Measurements from ENCODE around the gene ABCC11.
A peak's percentile ranks its signal among the peaks of the same experiment; 100 is the strongest.
"Not testable (repeated sequence)": the region's sequence is repeated elsewhere in the genome, so short reads cannot be mapped to it uniquely, and the experiment has no call there.

Gene ABCC11

GRCh38 chr16:48252013-48252412 lies 4.7 kb upstream of the ABCC11 start:
- Histone ChIP-seq H3K4me1 (ENCODE audit: control insufficient read depth, insufficient read depth, low read length) (no peaks in the 10 kb centered on the region), H3K36me3 (ENCODE audit: control insufficient read depth, insufficient read depth, low read length) (no peaks in the 10 kb centered on the region), H3K27me3 (ENCODE audit: control insufficient read depth, insufficient read depth, low read length, poor library complexity, severe bottlenecking) (no peaks in the 10 kb centered on the region), H3K4me3 (ENCODE audit: insufficient read depth, low read depth, low read length) (no peak overlapping the region), H3K27ac (ENCODE audit: insufficient read depth, low read depth, low read length, poor library complexity, severe bottlenecking) (no peak overlapping the region), H3K9me3 (ENCODE audit: control insufficient read depth, low read length) (no peaks in the 10 kb centered on the region)
- WGBS, 2 experiments: 93 to 99% methylated on average over 5 of the region's 5 CpGs

GRCh38 chr16:48250520-48251278 lies 3.4 kb upstream of the ABCC11 start:
- no peaks in the 10 kb centered on the region for H3K27me3 ChIP-seq (ENCODE audit: control insufficient read depth, insufficient read depth, low read length, poor library complexity, severe bottlenecking)
- no peak overlapping the region for H3K27ac ChIP-seq (ENCODE audit: insufficient read depth, low read depth, low read length, poor library complexity, severe bottlenecking)
- H3K36me3 ChIP-seq (ENCODE audit: control insufficient read depth, insufficient read depth, low read length): no peaks in the 10 kb centered on the region
- no peaks in the 10 kb centered on the region for H3K9me3 ChIP-seq (ENCODE audit: control insufficient read depth, low read length)
- H3K4me1 ChIP-seq (ENCODE audit: control insufficient read depth, insufficient read depth, low read length): no peaks in the 10 kb centered on the region
- H3K4me3 ChIP-seq (ENCODE audit: insufficient read depth, low read depth, low read length): no peak overlapping the region
- WGBS, 2 experiments: 96 to 97% methylated on average over 3 to 5 of the region's 5 CpGs

- no peak overlapping the region for H3K4me3 ChIP-seq (ENCODE audit: insufficient read depth, low read depth, low read length)
- no peak overlapping the region for H3K27ac ChIP-seq (ENCODE audit: insufficient read depth, low read depth, low read length, poor library complexity, severe bottlenecking)
- no peaks in the 10 kb centered on the region for H3K36me3 ChIP-seq (ENCODE audit: control insufficient read depth, insufficient read depth, low read length)
- H3K27me3 ChIP-seq (ENCODE audit: control insufficient read depth, insufficient read depth, low read length, poor library complexity, severe bottlenecking): no peaks in the 10 kb centered on the region
- peaks cover 6% of the 10 kb centered on the region for H3K4me1 ChIP-seq (ENCODE audit: control insufficient read depth, insufficient read depth, low read length)
- no peaks in the 10 kb centered on the region for H3K9me3 ChIP-seq (ENCODE audit: control insufficient read depth, low read length)
- 89 to 92% methylated on average over 1 to 2 of the region's 2 CpGs for WGBS, 2 experiments
Observed at GRCh38 chr16:48246066-48246465, 1.3 kb downstream of the ABCC11 start.

GRCh38 chr16:48244863-48245195 lies 2.5 kb downstream of the ABCC11 start:
- WGBS, 2 experiments: 14 to 15% methylated on average over 8 of the region's 8 CpGs
- H3K27me3 ChIP-seq (ENCODE audit: control insufficient read depth, insufficient read depth, low read length, poor library complexity, severe bottlenecking): no peaks in the 10 kb centered on the region

GRCh38 chr16:48244080-48244862 lies 3.1 kb downstream of the ABCC11 start, which contains the start of gene LONP2:
Gene LONP2, plus strand, starts transcription at chr16:48244300. Its CDS starts 89 bp downstream, at chr16:48244389.
- Histone ChIP-seq H3K36me3 (ENCODE audit: control insufficient read depth, insufficient read depth, low read length) (no peaks in the 10 kb centered on the region), H3K4me3 (ENCODE audit: insufficient read depth, low read depth, low read length) (peak within 1 kb of the TSS; percentile 85), H3K27me3 (ENCODE audit: control insufficient read depth, insufficient read depth, low read length, poor library complexity, severe bottlenecking) (no peaks in the 10 kb centered on the region), H3K4me1 (ENCODE audit: control insufficient read depth, insufficient read depth, low read length) (peaks cover 6% of the 10 kb centered on the region), H3K9me3 (ENCODE audit: control insufficient read depth, low read length) (no peaks in the 10 kb centered on the region), H3K27ac (ENCODE audit: insufficient read depth, low read depth, low read length, poor library complexity, severe bottlenecking) (peak within 1 kb of the TSS; percentile 50)
- 0% methylated on average over 63 of the region's 63 CpGs for WGBS, 2 experiments

More at GRCh38 chr16:48244863-48245195, 2.5 kb downstream of the ABCC11 start:
- H3K27ac ChIP-seq (ENCODE audit: insufficient read depth, low read depth, low read length, poor library complexity, severe bottlenecking): no peak overlapping the region
- peak overlapping the region; percentile 85 for H3K4me3 ChIP-seq (ENCODE audit: insufficient read depth, low read depth, low read length)
- H3K4me1 ChIP-seq (ENCODE audit: control insufficient read depth, insufficient read depth, low read length): peaks cover 6% of the 10 kb centered on the region
- H3K9me3 ChIP-seq (ENCODE audit: control insufficient read depth, low read length): no peaks in the 10 kb centered on the region
- H3K36me3 ChIP-seq (ENCODE audit: control insufficient read depth, insufficient read depth, low read length): no peaks in the 10 kb centered on the region

GRCh38 chr16:48240147-48240546 lies 7.2 kb downstream of the ABCC11 start:
- 91 to 92% methylated on average over 3 of the region's 3 CpGs for WGBS, 2 experiments
- not testable (repeated sequence) for H3K9me3 ChIP-seq (ENCODE audit: control insufficient read depth, low read length)

GRCh38 chr16:48236286-48236685 lies 11.1 kb downstream of the ABCC11 start:
- 82 to 92% methylated on average over 1 of the region's 1 CpG for WGBS, 2 experiments
- Histone ChIP-seq H3K36me3 (ENCODE audit: control insufficient read depth, insufficient read depth, low read length) (no peaks in the 10 kb centered on the region), H3K27ac (ENCODE audit: insufficient read depth, low read depth, low read length, poor library complexity, severe bottlenecking) (no peak overlapping the region)

More at GRCh38 chr16:48240147-48240546, 7.2 kb downstream of the ABCC11 start:
- not testable (repeated sequence) for H3K36me3 ChIP-seq (ENCODE audit: control insufficient read depth, insufficient read depth, low read length); H3K27ac ChIP-seq (ENCODE audit: insufficient read depth, low read depth, low read length, poor library complexity, severe bottlenecking); H3K4me3 ChIP-seq (ENCODE audit: insufficient read depth, low read depth, low read length); H3K27me3 ChIP-seq (ENCODE audit: control insufficient read depth, insufficient read depth, low read length, poor library complexity, severe bottlenecking); H3K4me1 ChIP-seq (ENCODE audit: control insufficient read depth, insufficient read depth, low read length)

GRCh38 chr16:48235556-48236136 lies 11.7 kb downstream of the ABCC11 start:
- 96 to 97% methylated on average over 6 of the region's 6 CpGs for WGBS, 2 experiments

More at GRCh38 chr16:48236286-48236685, 11.1 kb downstream of the ABCC11 start:
- H3K4me1 ChIP-seq (ENCODE audit: control insufficient read depth, insufficient read depth, low read length): no peaks in the 10 kb centered on the region
- no peaks in the 10 kb centered on the region for H3K27me3 ChIP-seq (ENCODE audit: control insufficient read depth, insufficient read depth, low read length, poor library complexity, severe bottlenecking)
- H3K9me3 ChIP-seq (ENCODE audit: control insufficient read depth, low read length): no peaks in the 10 kb centered on the region
- H3K4me3 ChIP-seq (ENCODE audit: insufficient read depth, low read depth, low read length): no peak overlapping the region

GRCh38 chr16:48235058-48235555 lies 12.2 kb downstream of the ABCC11 start:
- 87 to 89% methylated on average over 6 of the region's 6 CpGs for WGBS, 2 experiments
- no peaks in the 10 kb centered on the region for H3K27me3 ChIP-seq (ENCODE audit: control insufficient read depth, insufficient read depth, low read length, poor library complexity, severe bottlenecking)

More at GRCh38 chr16:48235556-48236136, 11.7 kb downstream of the ABCC11 start:
- Histone ChIP-seq H3K36me3 (ENCODE audit: control insufficient read depth, insufficient read depth, low read length) (no peaks in the 10 kb centered on the region), H3K27ac (ENCODE audit: insufficient read depth, low read depth, low read length, poor library complexity, severe bottlenecking) (no peak overlapping the region), H3K4me1 (ENCODE audit: control insufficient read depth, insufficient read depth, low read length) (no peaks in the 10 kb centered on the region), H3K4me3 (ENCODE audit: insufficient read depth, low read depth, low read length) (no peak overlapping the region), H3K27me3 (ENCODE audit: control insufficient read depth, insufficient read depth, low read length, poor library complexity, severe bottlenecking) (no peaks in the 10 kb centered on the region), H3K9me3 (ENCODE audit: control insufficient read depth, low read length) (no peaks in the 10 kb centered on the region)

GRCh38 chr16:48234630-48235029 lies 12.7 kb downstream of the ABCC11 start:
- H3K4me3 ChIP-seq (ENCODE audit: insufficient read depth, low read depth, low read length): no peak overlapping the region
- no peaks in the 10 kb centered on the region for H3K27me3 ChIP-seq (ENCODE audit: control insufficient read depth, insufficient read depth, low read length, poor library complexity, severe bottlenecking)

More at GRCh38 chr16:48235058-48235555, 12.2 kb downstream of the ABCC11 start:
- Histone ChIP-seq H3K36me3 (ENCODE audit: control insufficient read depth, insufficient read depth, low read length) (no peaks in the 10 kb centered on the region), H3K4me1 (ENCODE audit: control insufficient read depth, insufficient read depth, low read length) (no peaks in the 10 kb centered on the region), H3K27ac (ENCODE audit: insufficient read depth, low read depth, low read length, poor library complexity, severe bottlenecking) (no peak overlapping the region), H3K9me3 (ENCODE audit: control insufficient read depth, low read length) (no peaks in the 10 kb centered on the region), H3K4me3 (ENCODE audit: insufficient read depth, low read depth, low read length) (no peak overlapping the region)

More at GRCh38 chr16:48234630-48235029, 12.7 kb downstream of the ABCC11 start:
- Histone ChIP-seq H3K27ac (ENCODE audit: insufficient read depth, low read depth, low read length, poor library complexity, severe bottlenecking) (no peak overlapping the region), H3K4me1 (ENCODE audit: control insufficient read depth, insufficient read depth, low read length) (no peaks in the 10 kb centered on the region), H3K36me3 (ENCODE audit: control insufficient read depth, insufficient read depth, low read length) (no peaks in the 10 kb centered on the region), H3K9me3 (ENCODE audit: control insufficient read depth, low read length) (no peaks in the 10 kb centered on the region)
